ENCODE data around the gene FAM25A.
"Not testable (repeated sequence)": the region's sequence is repeated elsewhere in the genome, so short reads cannot be mapped to it uniquely, and the experiment has no call there.

The FAM25A gene

DNA sequence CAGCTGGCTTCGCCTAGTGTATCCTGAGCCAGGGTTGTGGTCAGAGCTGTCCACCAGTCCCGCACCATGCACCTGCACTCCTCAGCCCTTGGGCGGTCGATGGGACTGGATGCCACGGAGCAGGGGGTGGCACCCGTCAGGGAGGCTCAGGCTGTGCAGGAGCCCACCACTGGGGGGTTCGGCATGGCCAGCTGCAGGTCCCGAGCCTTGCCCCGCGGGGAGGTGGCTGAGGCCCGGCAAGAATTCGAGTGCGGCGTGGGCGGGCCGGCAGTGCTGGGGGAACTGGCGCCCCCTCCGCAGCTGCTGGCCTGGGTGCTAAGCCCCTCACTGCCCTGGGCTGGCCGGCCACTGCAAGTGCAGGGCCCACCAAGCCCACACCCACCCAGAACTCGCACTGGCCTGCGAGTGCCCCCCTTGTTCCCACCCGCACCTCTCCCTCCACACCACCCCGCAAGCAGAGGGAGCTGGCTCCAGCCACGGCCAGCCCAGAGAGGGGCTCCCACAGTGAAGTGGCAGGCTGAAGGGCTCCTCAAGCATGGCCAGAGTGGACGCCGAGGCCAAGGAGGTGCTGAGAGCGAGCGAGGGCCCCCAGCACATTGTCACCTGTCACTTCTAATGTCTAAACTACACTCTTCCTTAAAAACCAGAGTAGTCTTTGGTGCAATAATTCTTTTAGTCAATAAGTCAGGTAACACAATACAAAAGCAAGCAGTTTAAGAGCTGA is 11.0 kb downstream of the FAM25A start:
- Histone ChIP-seq H3K27ac (ENCODE audit: insufficient read depth, low read length, poor library complexity, severe bottlenecking) (no peak overlapping the region), H3K9me3 (ENCODE audit: control insufficient read depth, low read length) (no peaks in the 10 kb centered on the region), H3K36me3 (ENCODE audit: control insufficient read depth, insufficient read depth, low read length) (no peaks in the 10 kb centered on the region), H3K4me1 (ENCODE audit: control insufficient read depth, insufficient read depth, low read length, poor library complexity, severe bottlenecking) (no peaks in the 10 kb centered on the region), H3K4me3 (ENCODE audit: insufficient read depth, low read depth, low read length, poor library complexity, severe bottlenecking) (no peak overlapping the region), H3K27me3 (replicated peaks; ENCODE audit: control insufficient read depth, insufficient read depth, low read length, poor library complexity, severe bottlenecking) (no peaks in the 10 kb centered on the region)
- no peak for DNase-seq

DNA sequence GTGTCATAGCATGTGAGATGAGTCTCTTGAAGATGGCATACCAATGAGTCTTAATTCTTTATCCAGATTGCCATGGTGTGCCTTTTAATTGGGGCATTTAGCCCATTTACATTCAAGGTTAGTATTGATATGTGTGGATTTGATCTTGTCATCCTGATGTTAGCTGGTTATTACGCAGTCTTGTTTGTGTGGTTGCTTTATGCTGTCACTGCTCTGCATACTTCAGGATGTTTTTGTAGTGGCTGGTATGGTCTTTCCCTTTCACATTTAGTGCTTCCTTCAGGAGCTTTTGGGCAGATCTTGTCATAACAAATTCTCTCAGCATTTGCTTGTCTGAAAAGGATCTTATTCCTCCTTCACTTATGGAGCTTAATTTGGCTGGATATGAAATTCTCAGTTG is 16.5 kb downstream of the FAM25A start:
- Histone ChIP-seq H3K27me3 (replicated peaks; ENCODE audit: control insufficient read depth, insufficient read depth, low read length, poor library complexity, severe bottlenecking) (no peaks in the 10 kb centered on the region), H3K9me3 (ENCODE audit: control insufficient read depth, low read length) (no peaks in the 10 kb centered on the region), H3K36me3 (ENCODE audit: control insufficient read depth, insufficient read depth, low read length) (no peaks in the 10 kb centered on the region), H3K27ac (ENCODE audit: insufficient read depth, low read length, poor library complexity, severe bottlenecking) (no peak overlapping the region), H3K4me3 (ENCODE audit: insufficient read depth, low read depth, low read length, poor library complexity, severe bottlenecking) (no peak overlapping the region), H3K4me1 (ENCODE audit: control insufficient read depth, insufficient read depth, low read length, poor library complexity, severe bottlenecking) (no peaks in the 10 kb centered on the region)
- no peak for DNase-seq

DNA sequence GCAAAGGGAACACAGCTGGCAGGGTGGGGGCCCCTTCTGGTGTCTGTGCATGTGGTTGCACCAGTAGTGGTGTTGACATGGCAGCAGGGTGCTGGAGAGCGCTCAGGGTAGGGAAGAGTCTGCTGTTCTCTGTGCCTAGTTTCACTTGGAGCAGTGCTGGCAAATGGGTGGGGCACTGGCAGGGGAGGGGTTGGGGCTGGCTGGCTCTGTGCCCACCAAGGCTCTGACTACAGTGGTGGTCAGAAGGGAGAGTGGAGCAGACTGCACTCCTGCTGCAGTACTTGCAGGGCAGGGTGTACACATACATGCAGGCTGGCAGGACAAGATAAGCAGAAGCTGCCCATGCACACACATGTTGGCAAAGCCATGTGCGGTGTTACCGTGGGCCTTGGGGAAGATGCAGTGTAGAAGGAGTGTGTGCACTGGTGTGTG is 18.2 kb downstream of the FAM25A start:
- Histone ChIP-seq H3K4me3 (ENCODE audit: insufficient read depth, low read depth, low read length, poor library complexity, severe bottlenecking) (no peak overlapping the region), H3K27ac (ENCODE audit: insufficient read depth, low read length, poor library complexity, severe bottlenecking) (no peak overlapping the region), H3K9me3 (ENCODE audit: control insufficient read depth, low read length) (no peaks in the 10 kb centered on the region), H3K4me1 (ENCODE audit: control insufficient read depth, insufficient read depth, low read length, poor library complexity, severe bottlenecking) (no peaks in the 10 kb centered on the region), H3K36me3 (ENCODE audit: control insufficient read depth, insufficient read depth, low read length) (no peaks in the 10 kb centered on the region), H3K27me3 (replicated peaks; ENCODE audit: control insufficient read depth, insufficient read depth, low read length, poor library complexity, severe bottlenecking) (no peaks in the 10 kb centered on the region)
- no peak for DNase-seq

DNA sequence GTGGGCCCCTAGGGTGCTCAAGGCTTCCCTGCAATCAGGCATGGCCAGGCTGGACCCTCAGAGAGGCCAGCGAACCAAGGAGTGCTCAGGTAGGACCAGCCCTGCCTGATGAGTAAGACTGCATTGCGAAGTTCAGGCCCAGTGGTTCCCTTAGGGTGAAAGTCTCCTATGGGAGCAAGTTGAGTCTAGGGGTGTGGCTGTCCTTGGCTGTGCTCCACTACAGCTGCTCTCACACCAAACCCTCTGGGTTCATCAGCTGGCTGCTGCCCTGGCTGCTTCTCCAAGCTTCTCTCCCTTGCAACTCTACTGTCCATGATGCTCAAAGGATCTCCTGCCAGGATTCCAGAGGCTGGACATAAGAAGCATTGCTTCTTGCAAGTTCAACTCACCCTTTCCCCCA is 18.7 kb downstream of the FAM25A start:
- Histone ChIP-seq H3K27ac (ENCODE audit: insufficient read depth, low read length, poor library complexity, severe bottlenecking) (no peak overlapping the region), H3K4me3 (ENCODE audit: insufficient read depth, low read depth, low read length, poor library complexity, severe bottlenecking) (no peak overlapping the region), H3K9me3 (ENCODE audit: control insufficient read depth, low read length) (no peaks in the 10 kb centered on the region), H3K4me1 (ENCODE audit: control insufficient read depth, insufficient read depth, low read length, poor library complexity, severe bottlenecking) (no peaks in the 10 kb centered on the region), H3K27me3 (replicated peaks; ENCODE audit: control insufficient read depth, insufficient read depth, low read length, poor library complexity, severe bottlenecking) (no peaks in the 10 kb centered on the region), H3K36me3 (ENCODE audit: control insufficient read depth, insufficient read depth, low read length) (no peaks in the 10 kb centered on the region)
- DNase-seq = no peak

DNA sequence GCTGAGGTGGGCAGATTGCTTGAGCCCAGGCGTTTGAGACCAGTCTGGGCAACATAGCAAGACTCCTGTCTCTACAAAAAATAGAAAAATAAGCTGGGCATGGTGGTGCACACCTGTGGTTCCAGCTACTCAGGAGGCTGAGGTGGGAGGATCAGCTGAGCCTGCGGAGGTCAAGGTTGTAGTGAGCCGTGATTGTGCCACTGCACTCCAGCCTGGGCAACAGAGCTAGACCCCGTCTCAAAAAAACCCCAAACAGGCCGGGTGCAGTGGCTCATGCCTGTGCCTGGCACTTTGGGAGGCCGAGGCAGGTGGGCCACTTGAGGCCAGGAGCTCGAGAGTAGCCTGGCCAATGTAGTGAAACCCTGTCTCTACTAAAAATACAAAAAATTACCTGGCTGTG is 23.5 kb downstream of the FAM25A start:
- H3K4me3 ChIP-seq (ENCODE audit: insufficient read depth, low read depth, low read length, poor library complexity, severe bottlenecking); DNase-seq: not testable (repeated sequence)

DNA sequence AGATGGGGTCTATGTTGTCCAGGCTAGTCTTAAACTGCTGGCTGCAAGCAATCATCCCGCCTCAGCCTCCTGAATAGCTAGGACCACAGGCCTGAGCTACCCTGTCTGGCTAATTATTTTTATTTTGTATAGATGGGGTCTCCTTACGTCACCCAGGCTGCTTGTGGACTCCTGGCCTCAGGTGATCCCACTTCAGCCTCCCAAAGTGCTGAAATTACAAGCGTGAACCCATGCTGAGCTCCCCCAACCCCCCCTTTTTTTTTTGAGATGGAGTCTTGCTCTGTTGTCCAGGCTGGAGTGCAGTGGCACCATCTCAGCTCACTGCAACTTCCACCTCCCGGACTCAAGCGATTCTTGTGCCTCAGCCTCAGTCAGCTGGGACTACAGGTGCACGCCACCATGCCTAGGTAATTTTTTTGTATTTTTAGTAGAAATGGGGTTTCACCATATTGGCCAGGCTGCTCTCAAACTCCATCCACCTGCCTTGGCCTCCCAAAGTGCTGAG is 25.4 kb downstream of the FAM25A start:
- Histone ChIP-seq H3K27me3 (replicated peaks; ENCODE audit: control insufficient read depth, insufficient read depth, low read length, poor library complexity, severe bottlenecking) (no peaks in the 10 kb centered on the region), H3K4me1 (ENCODE audit: control insufficient read depth, insufficient read depth, low read length, poor library complexity, severe bottlenecking) (no peaks in the 10 kb centered on the region), H3K4me3 (ENCODE audit: insufficient read depth, low read depth, low read length, poor library complexity, severe bottlenecking) (no peak overlapping the region), H3K9me3 (ENCODE audit: control insufficient read depth, low read length) (no peaks in the 10 kb centered on the region), H3K36me3 (ENCODE audit: control insufficient read depth, insufficient read depth, low read length) (peaks cover 24% of the 10 kb centered on the region), H3K27ac (ENCODE audit: insufficient read depth, low read length, poor library complexity, severe bottlenecking) (no peak overlapping the region)
- no peak for DNase-seq

More for the DNA sequence above, 23.5 kb downstream of the FAM25A start:
- H3K9me3 ChIP-seq (ENCODE audit: control insufficient read depth, low read length); H3K36me3 ChIP-seq (ENCODE audit: control insufficient read depth, insufficient read depth, low read length); H3K27ac ChIP-seq (ENCODE audit: insufficient read depth, low read length, poor library complexity, severe bottlenecking); H3K27me3 ChIP-seq (replicated peaks; ENCODE audit: control insufficient read depth, insufficient read depth, low read length, poor library complexity, severe bottlenecking); H3K4me1 ChIP-seq (ENCODE audit: control insufficient read depth, insufficient read depth, low read length, poor library complexity, severe bottlenecking): not testable (repeated sequence)

DNA sequence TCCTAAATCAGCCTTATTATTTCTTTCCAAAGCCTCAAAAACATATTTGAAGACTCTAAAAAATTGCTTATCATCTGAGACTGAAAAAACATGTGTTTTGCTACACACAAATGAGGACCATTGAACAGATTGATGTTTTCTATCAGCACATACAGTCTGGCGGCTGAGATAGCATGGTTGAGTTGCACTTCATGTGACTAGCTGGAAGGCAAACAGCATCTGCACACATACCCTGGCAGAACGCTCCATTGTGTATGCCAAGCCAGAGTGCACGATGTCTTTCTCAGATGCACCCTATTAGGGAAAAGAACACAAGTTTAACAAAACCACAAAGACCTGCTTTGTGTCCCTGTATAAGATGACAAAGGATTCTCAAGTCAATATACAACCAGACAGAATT is 33.0 kb downstream of the FAM25A start:
- no peaks in the 10 kb centered on the region for H3K9me3 ChIP-seq (ENCODE audit: control insufficient read depth, low read length)
- no peak overlapping the region for H3K4me3 ChIP-seq (ENCODE audit: insufficient read depth, low read depth, low read length, poor library complexity, severe bottlenecking)
- DNase-seq = no peak
- no peaks in the 10 kb centered on the region for H3K27me3 ChIP-seq (replicated peaks; ENCODE audit: control insufficient read depth, insufficient read depth, low read length, poor library complexity, severe bottlenecking)
- H3K36me3 ChIP-seq (ENCODE audit: control insufficient read depth, insufficient read depth, low read length) = peaks cover 71% of the 10 kb centered on the region
- H3K27ac ChIP-seq (ENCODE audit: insufficient read depth, low read length, poor library complexity, severe bottlenecking) = no peak overlapping the region
- H3K4me1 ChIP-seq (ENCODE audit: control insufficient read depth, insufficient read depth, low read length, poor library complexity, severe bottlenecking) = no peaks in the 10 kb centered on the region

DNA sequence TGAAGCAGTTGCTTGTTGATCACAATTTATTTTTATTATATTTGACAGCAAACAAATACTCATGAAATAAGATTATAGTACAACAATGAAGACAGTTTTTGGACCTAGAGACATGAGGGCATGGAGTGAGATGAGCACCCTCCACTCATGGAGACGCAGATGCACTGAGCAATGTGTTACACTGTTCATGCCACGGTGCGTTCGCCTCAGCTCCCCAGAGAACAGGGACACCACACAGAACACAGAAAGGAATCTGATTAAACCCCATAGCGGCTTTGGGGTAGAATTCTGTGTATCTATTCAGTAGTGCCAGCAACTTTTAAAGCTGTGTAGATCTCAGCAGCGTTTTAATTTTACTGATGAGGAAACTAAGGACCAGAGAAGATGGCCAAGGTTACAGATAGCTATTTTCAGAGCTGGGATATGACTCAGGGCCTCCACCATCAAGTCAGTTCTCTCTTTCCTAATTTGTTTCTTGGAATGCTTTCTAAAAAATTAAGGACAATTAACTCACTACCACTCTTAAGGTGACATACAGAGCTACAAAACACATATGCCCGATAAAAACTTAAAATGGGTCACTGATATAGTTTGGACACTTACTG is 33.6 kb downstream of the FAM25A start:
- H3K36me3 ChIP-seq (ENCODE audit: control insufficient read depth, insufficient read depth, low read length) = peaks cover 74% of the 10 kb centered on the region
- H3K27me3 ChIP-seq (replicated peaks; ENCODE audit: control insufficient read depth, insufficient read depth, low read length, poor library complexity, severe bottlenecking) = no peaks in the 10 kb centered on the region
- H3K27ac ChIP-seq (ENCODE audit: insufficient read depth, low read length, poor library complexity, severe bottlenecking) = no peak overlapping the region

DNA sequence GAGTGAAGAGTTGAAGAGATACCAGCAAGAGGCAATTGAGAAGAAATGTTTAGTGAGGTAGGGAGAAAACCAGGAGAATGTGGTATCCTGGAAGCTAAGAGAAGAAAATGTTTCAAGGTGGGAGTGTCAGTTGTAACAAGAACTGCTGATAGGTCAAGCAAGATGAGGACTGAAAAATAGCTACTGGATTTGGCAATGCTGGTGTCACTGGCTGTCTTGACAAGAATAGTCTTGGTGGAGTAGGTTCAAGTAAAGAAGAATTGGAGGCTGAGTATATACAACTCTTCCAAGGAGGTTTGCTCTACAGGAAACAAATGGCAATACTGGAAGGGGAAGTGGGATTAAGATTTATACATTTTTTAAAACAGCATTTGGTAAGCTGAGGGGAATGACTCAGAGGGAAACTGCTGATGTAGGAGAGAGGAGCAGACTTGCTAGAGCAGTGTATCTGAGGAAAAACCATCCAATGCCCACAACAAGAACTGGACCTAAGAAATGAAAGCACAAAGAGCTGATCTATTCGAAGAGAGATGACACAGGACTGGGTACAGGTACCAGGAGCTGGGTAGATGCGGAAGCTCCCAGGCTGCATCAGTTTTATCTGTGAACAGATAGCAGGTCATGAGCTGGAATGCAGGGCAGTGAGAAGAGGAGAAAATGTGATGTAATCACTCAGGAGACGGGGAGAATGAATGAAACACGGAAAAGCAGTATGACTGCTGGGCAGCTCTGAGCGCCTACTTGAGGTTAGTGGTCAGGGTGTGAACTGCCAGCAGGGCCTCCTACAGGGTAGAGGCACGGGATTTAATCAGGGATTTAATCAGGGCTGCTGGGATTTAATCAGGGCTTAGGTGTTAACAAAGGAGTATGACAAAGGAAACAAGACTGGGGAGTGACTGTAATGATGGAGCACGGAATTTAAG is 34.5 kb downstream of the FAM25A start:
- Histone ChIP-seq H3K4me3 (ENCODE audit: insufficient read depth, low read depth, low read length, poor library complexity, severe bottlenecking) (no peak overlapping the region), H3K36me3 (ENCODE audit: control insufficient read depth, insufficient read depth, low read length) (peaks cover 75% of the 10 kb centered on the region), H3K4me1 (ENCODE audit: control insufficient read depth, insufficient read depth, low read length, poor library complexity, severe bottlenecking) (no peaks in the 10 kb centered on the region), H3K27me3 (replicated peaks; ENCODE audit: control insufficient read depth, insufficient read depth, low read length, poor library complexity, severe bottlenecking) (no peaks in the 10 kb centered on the region), H3K27ac (ENCODE audit: insufficient read depth, low read length, poor library complexity, severe bottlenecking) (no peak overlapping the region), H3K9me3 (ENCODE audit: control insufficient read depth, low read length) (no peaks in the 10 kb centered on the region)
- no peak for DNase-seq

More for the DNA sequence above, 33.6 kb downstream of the FAM25A start:
- Histone ChIP-seq H3K9me3 (ENCODE audit: control insufficient read depth, low read length) (no peaks in the 10 kb centered on the region), H3K4me3 (ENCODE audit: insufficient read depth, low read depth, low read length, poor library complexity, severe bottlenecking) (no peak overlapping the region), H3K4me1 (ENCODE audit: control insufficient read depth, insufficient read depth, low read length, poor library complexity, severe bottlenecking) (no peaks in the 10 kb centered on the region)
- DNase-seq = no peak
